PC-9 (cell line): ENCODE data around the gene GID4. TPM values are rescaled to one million over a fixed set of nuclear protein-coding genes. Genes with fewer than 3 reads are reported as not detected.
A peak's percentile ranks its signal among the peaks of the same experiment; 100 is the strongest.

Experiments
- BruUV-seq: library from RNA; stranded (reverse); fragments of 400-500 nt; replicated peaks from 2 replicates; lab custom pipeline; 2021; lab: Mats Ljungman, UMichigan
- CTCF ChIA-PET: fragments of 300-600 bp; sonication (Branson Sonifier 250); formaldehyde crosslinking; loops from one replicate; lab custom pipeline; 2022; ENCODE audit warnings: antibody characterized with exemption; lab: Charles Lee
- POLR2A ChIA-PET: fragments of 300-600 bp; sonication (Branson Sonifier 250); formaldehyde crosslinking; loops from one replicate; lab custom pipeline; 2022; ENCODE audit warnings: antibody characterized with exemption; ENCODE audit not compliant: unreplicated experiment; lab: Charles Lee
- DNase-seq, 2 experiments: peaks; one replicate each; pipeline versions ENCODE4 v3.0.0 to v3.0.0-alpha.2; 2015 to 2022; ENCODE audit warnings: mixed read lengths in 1 of 2
- H2AFZ ChIP-seq: fragments of 200-600 bp; sonication (generic); 2 replicates; pipeline ENCODE4 v1.8.1; 2017; ENCODE audit warnings: antibody characterized with exemption
- H3F3A ChIP-seq: fragments of 200-600 bp; sonication (generic); 2 replicates; pipeline ENCODE4 v1.8.1; 2017; ENCODE audit warnings: antibody characterized with exemption, mild to moderate bottlenecking, low read depth; ENCODE audit not compliant: insufficient read depth
- H3K27ac ChIP-seq: fragments of 200-600 bp; sonication (generic); 2 replicates; pipeline ENCODE4 v1.6.1; 2016; ENCODE audit warnings: mixed run types
- H3K27me3 ChIP-seq: fragments of 200-600 bp; sonication (generic); 2 replicates; pipeline ENCODE4 v1.6.1; 2016; ENCODE audit warnings: low read depth, mixed run types; ENCODE audit not compliant: insufficient read depth
- H3K36me3 ChIP-seq: fragments of 200-600 bp; sonication (generic); 2 replicates; pipeline ENCODE4 v1.6.1; 2016; ENCODE audit warnings: low read depth, mixed run types
- H3K4me1 ChIP-seq: fragments of 200-600 bp; sonication (generic); replicated peaks from 2 replicates; pipeline ENCODE4 v1.6.1; 2016; ENCODE audit warnings: mixed run types; ENCODE audit not compliant: insufficient read depth
- H3K4me2 ChIP-seq: fragments of 200-600 bp; sonication (generic); 2 replicates; pipeline ENCODE4 v1.6.1; 2017; ENCODE audit warnings: mixed run types
- H3K4me3 ChIP-seq: fragments of 200-600 bp; sonication (generic); 2 replicates; pipeline ENCODE4 v1.6.1; 2016; ENCODE audit warnings: mixed run types
- H3K79me2 ChIP-seq: fragments of 200-600 bp; sonication (generic); 2 replicates; pipeline ENCODE4 v1.6.1; 2017; ENCODE audit warnings: low read depth, mixed run types
- H3K9me2 ChIP-seq: fragments of 200-600 bp; sonication (generic); 2 replicates; pipeline ENCODE4 v1.8.1; 2017; ENCODE audit warnings: mild to moderate bottlenecking; ENCODE audit not compliant: insufficient read depth
- H3K9me3 ChIP-seq: fragments of 200-600 bp; sonication (generic); 2 replicates; pipeline ENCODE4 v1.8.1; 2016; ENCODE audit warnings: low read depth; ENCODE audit not compliant: insufficient read depth
- H4K20me1 ChIP-seq: fragments of 200-600 bp; sonication (generic); 2 replicates; pipeline ENCODE4 v1.8.1; 2017; ENCODE audit not compliant: insufficient read depth
- EZH2 ChIP-seq: fragments of 200-600 bp; sonication (generic); IDR thresholded peaks from 2 replicates; pipeline ENCODE4 v1.8.0; 2017; ENCODE audit warnings: antibody characterized with exemption, low read depth
- intact Hi-C: fragments of 100-400 bp; cut with micrococcal nuclease; formaldehyde crosslinking; loops from one replicate; pipeline ENCODE4 v1.10.0; 2022; ENCODE audit not compliant: unreplicated experiment
- total RNA-seq: library from RNA; stranded (reverse); gene quantifications from 2 replicates; pipeline ENCODE4 v1.2.3, GENCODE V29; 2021
- TF ChIP-seq, protein P1 (sequence below): fragments of 200-600 bp; sonication (generic); conservative IDR thresholded peaks from 2 replicates; pipeline ENCODE4 v1.6.1; 2017; ENCODE audit warnings: mixed run types, antibody characterized with exemption, mild to moderate bottlenecking, moderate library complexity

Gene GID4
- total RNA-seq, 1 experiment from 2014 or later, result 19.0 TPM

DNA sequence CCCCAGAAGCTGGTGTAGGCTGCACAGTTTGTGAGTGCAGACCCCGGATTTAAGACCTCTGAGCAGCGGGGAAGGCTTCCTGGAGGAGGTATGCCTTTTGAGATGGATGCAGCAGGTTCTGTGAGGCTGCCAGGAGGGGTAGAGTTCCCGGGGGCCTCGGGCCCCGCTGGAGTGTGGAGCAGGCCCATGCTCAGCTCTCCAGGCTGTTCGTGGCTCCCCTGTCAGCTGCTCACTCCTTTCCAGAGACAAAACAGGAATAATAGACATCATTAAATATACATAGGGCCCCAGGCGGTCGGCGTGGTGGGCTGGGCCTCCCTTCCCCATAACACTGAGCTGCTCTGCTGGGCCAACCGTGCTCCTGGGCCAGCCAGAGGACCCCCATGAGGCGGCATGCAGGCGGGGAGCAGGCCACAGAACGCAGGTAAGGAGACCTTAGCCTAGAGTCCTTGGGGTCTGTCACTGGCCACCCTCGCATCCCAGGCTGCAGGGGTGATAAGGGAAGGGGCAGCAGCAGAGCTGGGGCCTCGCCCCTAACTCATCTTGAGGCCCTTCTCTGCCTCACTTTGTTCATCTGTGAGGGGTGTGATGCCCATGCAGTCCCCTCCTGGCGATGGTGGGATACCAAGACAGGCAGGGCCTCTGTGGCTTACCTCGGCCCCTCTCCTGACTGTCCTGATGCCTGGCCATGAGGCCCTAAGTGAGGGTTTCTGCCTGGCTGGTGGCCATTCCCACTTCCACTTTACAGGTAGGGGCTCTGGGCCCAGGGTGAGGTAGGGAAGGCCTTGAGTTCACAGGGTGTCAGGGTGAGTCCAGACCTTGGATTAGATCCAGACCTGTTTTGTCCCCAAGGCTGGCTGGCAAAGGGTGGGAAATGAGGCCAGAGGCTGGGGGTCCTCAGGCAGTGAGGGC, 69.4 kb downstream of the GID4 start, which contains the start of gene MYO15A:
MYO15A (plus strand) TSS at position 356 of the 912 bp plus-strand sequence. CDS start 10,045 bp downstream, outside the sequence.
- Histone ChIP-seq H3K79me2 (no peaks in the 10 kb centered on the region), H2AFZ (no peak within 1 kb of the TSS), H3K27me3 (no peaks in the 10 kb centered on the region), H4K20me1 (no peaks in the 10 kb centered on the region), H3K4me2 (no peak within 1 kb of the TSS), H3K9me2 (no peaks in the 10 kb centered on the region), H3F3A (no peaks in the 10 kb centered on the region; the same call in 1 of the 2 replicates), H3K9me3 (no peaks in the 10 kb centered on the region), H3K36me3 (no peaks in the 10 kb centered on the region), H3K27ac (no peak within 1 kb of the TSS), H3K4me3 (no peak within 1 kb of the TSS), H3K4me1 (no peaks in the 10 kb centered on the region)
- intact Hi-C loops, result no loop called here
- no TSS peak for BruUV-seq
- ChIA-PET CTCF (no interaction called here), POLR2A (no interaction called here)
- TF ChIP-seq EZH2, result no peak
- TF ChIP-seq, protein P1, sequence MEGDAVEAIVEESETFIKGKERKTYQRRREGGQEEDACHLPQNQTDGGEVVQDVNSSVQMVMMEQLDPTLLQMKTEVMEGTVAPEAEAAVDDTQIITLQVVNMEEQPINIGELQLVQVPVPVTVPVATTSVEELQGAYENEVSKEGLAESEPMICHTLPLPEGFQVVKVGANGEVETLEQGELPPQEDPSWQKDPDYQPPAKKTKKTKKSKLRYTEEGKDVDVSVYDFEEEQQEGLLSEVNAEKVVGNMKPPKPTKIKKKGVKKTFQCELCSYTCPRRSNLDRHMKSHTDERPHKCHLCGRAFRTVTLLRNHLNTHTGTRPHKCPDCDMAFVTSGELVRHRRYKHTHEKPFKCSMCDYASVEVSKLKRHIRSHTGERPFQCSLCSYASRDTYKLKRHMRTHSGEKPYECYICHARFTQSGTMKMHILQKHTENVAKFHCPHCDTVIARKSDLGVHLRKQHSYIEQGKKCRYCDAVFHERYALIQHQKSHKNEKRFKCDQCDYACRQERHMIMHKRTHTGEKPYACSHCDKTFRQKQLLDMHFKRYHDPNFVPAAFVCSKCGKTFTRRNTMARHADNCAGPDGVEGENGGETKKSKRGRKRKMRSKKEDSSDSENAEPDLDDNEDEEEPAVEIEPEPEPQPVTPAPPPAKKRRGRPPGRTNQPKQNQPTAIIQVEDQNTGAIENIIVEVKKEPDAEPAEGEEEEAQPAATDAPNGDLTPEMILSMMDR, result no peak
- no peak for DNase-seq

DNA sequence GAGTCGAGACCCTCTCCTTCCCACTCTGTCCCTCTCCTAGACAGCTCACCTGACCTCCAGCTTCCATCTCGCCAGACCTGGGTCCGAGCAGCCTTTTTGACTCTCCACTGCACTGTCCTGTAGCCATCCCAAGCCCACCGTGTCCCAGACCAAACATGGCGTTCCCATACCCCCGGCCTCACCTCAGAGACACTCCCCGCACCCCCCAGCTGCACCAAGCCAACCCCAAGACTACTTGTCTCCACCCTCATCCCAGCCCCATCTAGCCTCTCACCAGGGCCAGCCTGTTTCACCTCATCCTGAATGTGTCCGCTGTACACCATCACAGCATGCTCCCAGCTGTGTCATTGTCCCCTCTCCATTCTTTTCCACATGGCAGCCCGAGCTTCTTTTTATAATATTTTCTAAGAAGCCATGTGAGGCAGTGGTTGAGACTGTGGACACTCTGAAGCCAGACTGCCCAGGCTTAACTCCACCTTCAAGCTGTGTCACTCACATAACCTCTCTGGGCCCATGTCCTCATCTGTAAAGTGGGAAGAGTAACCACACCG, 70.8 kb downstream of the GID4 start:
- BruUV-seq, result no TSS peak
- TF ChIP-seq, protein P1, result no peak
- no peak for TF ChIP-seq EZH2
- Histone ChIP-seq H3F3A (no peaks in the 10 kb centered on the region; the same call in 1 of the 2 replicates), H3K4me1 (no peaks in the 10 kb centered on the region), H2AFZ (no peak overlapping the region), H3K9me2 (no peaks in the 10 kb centered on the region), H3K27me3 (no peaks in the 10 kb centered on the region), H3K9me3 (no peaks in the 10 kb centered on the region), H3K36me3 (no peaks in the 10 kb centered on the region), H3K27ac (no peak overlapping the region), H3K4me2 (no peak overlapping the region), H3K79me2 (no peaks in the 10 kb centered on the region), H4K20me1 (no peaks in the 10 kb centered on the region), H3K4me3 (no peak overlapping the region)
- no peak for DNase-seq
- CTCF ChIA-PET, result no interaction called here
- POLR2A ChIA-PET, result interaction anchor here (0.7 kb wide), 1 partner anchor 78 kb away, joined by 3 read pairs; no protein-coding TSS in a partner anchor
- intact Hi-C loops, result no loop called here

DNA sequence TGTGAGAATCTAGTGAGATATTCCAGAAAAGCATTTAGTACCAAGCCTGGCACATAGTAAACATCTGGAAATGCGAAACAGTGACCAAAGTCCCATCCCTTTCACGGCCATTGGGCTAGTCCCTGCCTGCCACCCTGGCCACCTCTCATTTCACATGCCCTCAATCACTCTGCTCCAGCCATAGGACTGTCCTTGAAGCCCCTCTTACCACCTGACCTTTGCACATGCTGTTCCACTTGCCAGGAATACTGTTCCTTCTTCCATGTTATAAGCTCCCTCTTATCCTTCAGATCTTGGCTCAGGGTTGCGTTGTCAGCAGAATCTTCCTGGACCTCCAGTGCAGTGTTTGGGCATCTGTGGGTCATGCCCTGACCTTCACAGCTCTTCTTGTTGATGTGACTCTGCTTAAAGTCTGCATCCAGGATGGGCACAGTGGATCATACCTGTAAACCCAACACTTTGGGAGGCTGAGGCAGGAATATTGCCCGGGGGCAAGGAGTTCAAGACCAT, 71.5 kb downstream of the GID4 start:
- no peak overlapping the region for H2AFZ ChIP-seq
- H3K4me3 ChIP-seq, result no peak overlapping the region
- H3K27me3 ChIP-seq, result no peaks in the 10 kb centered on the region
- H3K36me3 ChIP-seq, result no peaks in the 10 kb centered on the region
- ChIA-PET POLR2A (interaction anchor here (0.7 kb wide), 2 partner anchors 56 to 77 kb away, joined by 3 to 5 read pairs; no protein-coding TSS in a partner anchor), CTCF (no interaction called here)
- TF ChIP-seq, protein P1, result no peak
- no peak for TF ChIP-seq EZH2
- TSS peak; percentile 25 for BruUV-seq
- H3K9me2 ChIP-seq, result no peaks in the 10 kb centered on the region
- H3K27ac ChIP-seq, result no peak overlapping the region
- no peaks in the 10 kb centered on the region; the same call in 1 of the 2 replicates for H3F3A ChIP-seq
- no peak for DNase-seq
- H4K20me1 ChIP-seq, result no peaks in the 10 kb centered on the region
- no peaks in the 10 kb centered on the region for H3K4me1 ChIP-seq
- intact Hi-C loops, result no loop called here
- no peaks in the 10 kb centered on the region for H3K9me3 ChIP-seq
- H3K4me2 ChIP-seq, result no peak overlapping the region
- H3K79me2 ChIP-seq, result no peaks in the 10 kb centered on the region
